ENCODE measurements around the gene GRIN2D. TPM values are rescaled to one million over a fixed set of nuclear protein-coding genes. Genes with fewer than 3 reads are reported as not detected.

Gene GRIN2D
- total RNA-seq, 4 donors from 2014 or later: 0.08 to 0.62 (median 0.47) TPM; not detected in 1

DNA sequence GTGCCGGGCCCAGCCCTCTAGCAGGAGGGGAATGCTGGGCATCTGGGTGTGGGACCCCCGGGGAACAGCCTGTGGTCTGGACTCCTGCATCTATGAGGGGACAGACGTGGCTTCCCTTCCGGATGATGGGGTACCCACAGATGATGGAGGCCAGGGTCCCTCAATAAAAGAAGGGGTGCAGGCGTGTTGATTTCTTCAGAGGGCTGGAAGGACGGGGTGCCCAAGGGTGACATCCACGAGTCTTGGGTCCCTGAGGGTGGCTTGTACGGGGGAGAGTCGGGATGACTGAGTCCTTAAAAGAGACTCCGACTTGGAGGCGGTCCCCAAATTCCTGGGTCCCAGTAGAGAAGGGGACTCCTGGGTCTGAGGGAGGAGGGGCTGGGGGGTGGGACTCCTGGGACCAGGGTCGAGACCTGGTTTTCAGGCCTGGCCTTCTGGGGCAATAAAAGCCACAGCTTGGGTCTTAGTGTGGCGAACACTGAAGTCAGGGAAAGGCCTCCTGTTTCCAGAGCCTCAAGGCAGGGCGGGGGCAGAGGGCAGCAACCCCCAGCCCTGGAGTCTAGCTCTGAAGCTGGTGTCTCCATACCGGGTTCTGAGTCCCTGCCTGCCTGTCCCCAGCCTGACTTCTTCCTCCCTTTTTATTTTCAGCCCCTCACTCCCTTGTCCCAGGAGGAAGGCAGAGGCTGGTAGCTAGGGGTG lies 459 bp upstream of the GRIN2D start:
- no peak for ATAC-seq
- 96% methylated on average over 4 of the region's 15 CpGs; no CpG with 5 or more reads in 1 of the 2 donors for WGBS, 2 donors (ENCODE audit: low coverage in 1 of 2)
- TF ChIP-seq POLR2AphosphoS5 (IDR thresholded peaks at IDR 0.05) (no peak), POLR2A (IDR thresholded peaks at IDR 0.05) (no peak), EP300 (IDR thresholded peaks at IDR 0.05) (no peak)
- TF ChIP-seq, protein P1, sequence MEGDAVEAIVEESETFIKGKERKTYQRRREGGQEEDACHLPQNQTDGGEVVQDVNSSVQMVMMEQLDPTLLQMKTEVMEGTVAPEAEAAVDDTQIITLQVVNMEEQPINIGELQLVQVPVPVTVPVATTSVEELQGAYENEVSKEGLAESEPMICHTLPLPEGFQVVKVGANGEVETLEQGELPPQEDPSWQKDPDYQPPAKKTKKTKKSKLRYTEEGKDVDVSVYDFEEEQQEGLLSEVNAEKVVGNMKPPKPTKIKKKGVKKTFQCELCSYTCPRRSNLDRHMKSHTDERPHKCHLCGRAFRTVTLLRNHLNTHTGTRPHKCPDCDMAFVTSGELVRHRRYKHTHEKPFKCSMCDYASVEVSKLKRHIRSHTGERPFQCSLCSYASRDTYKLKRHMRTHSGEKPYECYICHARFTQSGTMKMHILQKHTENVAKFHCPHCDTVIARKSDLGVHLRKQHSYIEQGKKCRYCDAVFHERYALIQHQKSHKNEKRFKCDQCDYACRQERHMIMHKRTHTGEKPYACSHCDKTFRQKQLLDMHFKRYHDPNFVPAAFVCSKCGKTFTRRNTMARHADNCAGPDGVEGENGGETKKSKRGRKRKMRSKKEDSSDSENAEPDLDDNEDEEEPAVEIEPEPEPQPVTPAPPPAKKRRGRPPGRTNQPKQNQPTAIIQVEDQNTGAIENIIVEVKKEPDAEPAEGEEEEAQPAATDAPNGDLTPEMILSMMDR (IDR thresholded peaks at IDR 0.05): no peak
- H3K27me3 ChIP-seq: peaks cover 61% of the 10 kb centered on the region
- peaks cover 0 to 17% of the 10 kb centered on the region in 2 donors for H3K36me3 ChIP-seq
- H3K27ac ChIP-seq: no peak overlapping the region
- peaks cover 0 to 59% (median 20%) of the 10 kb centered on the region in 3 donors for H3K4me1 ChIP-seq
- H3K9me3 ChIP-seq: no peaks in the 10 kb centered on the region
- H3K4me3 ChIP-seq: no peak overlapping the region

DNA sequence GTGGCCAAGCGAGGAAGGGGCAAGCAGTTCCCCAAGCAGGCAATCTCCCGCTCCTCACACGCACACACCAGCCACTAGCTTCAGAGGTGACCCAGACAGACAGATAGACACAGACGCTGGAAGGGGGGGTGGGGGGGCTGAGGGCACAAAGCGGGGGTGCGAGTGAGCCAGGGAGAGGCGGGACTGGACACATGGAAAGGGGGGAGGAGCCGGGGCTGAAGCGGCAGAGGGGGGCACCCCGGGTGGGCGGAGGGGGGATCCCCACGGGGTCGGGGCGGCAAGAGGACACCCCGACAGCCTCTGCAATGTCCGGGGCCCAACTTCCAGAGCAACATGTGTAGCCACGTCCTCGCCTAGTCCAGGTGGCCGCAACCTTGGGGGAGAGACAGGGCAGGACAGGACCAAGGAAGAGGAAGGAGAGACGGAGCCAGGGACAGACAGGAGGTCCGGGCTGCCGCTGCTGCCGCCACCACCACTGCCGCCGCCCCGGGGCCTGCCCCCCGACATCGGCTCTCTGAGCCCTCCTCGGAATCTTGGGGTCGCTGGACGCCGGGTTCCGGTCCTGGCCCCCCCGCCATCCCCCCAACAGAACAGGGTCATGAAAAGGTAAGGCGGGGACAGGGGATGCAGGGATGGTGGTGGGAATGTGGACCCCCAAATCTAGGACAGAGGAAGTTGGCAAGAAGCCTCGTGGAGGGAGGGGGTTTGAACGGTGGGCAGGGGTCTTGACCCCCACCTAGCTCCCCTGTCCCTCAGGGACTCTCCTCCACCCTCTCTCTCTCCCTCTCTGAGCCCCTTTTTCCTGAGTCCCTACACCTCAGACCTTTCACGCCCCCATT lies 1.1 kb downstream of the GRIN2D start:
- peaks cover 0 to 1% of the 10 kb centered on the region in 2 donors for H3K36me3 ChIP-seq
- no peak for ATAC-seq
- H3K27ac ChIP-seq: no peak overlapping the region
- WGBS, 2 donors (ENCODE audit: low coverage in 1 of 2): 3 to 11% methylated on average over 3 to 28 of the region's 38 CpGs
- no peak for TF ChIP-seq POLR2AphosphoS5 (IDR thresholded peaks at IDR 0.05)
- TF ChIP-seq, protein P1 (IDR thresholded peaks at IDR 0.05): no peak
- no peak for TF ChIP-seq EP300 (IDR thresholded peaks at IDR 0.05)
- no peak for TF ChIP-seq POLR2A (IDR thresholded peaks at IDR 0.05)
- H3K9me3 ChIP-seq: no peaks in the 10 kb centered on the region
- peaks cover 77% of the 10 kb centered on the region for H3K27me3 ChIP-seq
- no peak overlapping the region for H3K4me3 ChIP-seq
- H3K4me1 ChIP-seq: peaks cover 0 to 56% (median 22%) of the 10 kb centered on the region in 3 donors

DNA sequence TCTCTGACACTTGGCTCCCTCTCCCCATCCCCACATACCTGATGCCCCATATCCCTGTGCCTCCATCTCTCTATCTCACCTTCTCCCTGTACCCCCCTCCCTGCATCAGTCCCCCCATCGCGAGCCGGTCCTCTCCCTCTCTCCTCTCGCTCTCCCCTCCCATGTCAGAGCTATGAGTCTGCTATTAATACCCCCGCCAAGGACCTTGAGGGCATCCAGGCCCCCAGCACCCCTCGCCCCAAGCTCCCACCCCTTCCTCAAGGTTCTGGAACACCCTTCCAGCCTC lies 1.6 kb downstream of the GRIN2D start:
- no peak overlapping the region for H3K27ac ChIP-seq
- peaks cover 0 to 50% (median 19%) of the 10 kb centered on the region in 3 donors for H3K4me1 ChIP-seq
- 16% methylated on average over 5 of the region's 6 CpGs; no CpG with 5 or more reads in 1 of the 2 donors for WGBS, 2 donors (ENCODE audit: low coverage in 1 of 2)
- H3K36me3 ChIP-seq: no peaks in the 10 kb centered on the region
- TF ChIP-seq POLR2A (IDR thresholded peaks at IDR 0.05) (no peak), POLR2AphosphoS5 (IDR thresholded peaks at IDR 0.05) (no peak), EP300 (IDR thresholded peaks at IDR 0.05) (no peak)
- TF ChIP-seq, protein P1 (IDR thresholded peaks at IDR 0.05): no peak
- no peak for ATAC-seq
- peaks cover 77% of the 10 kb centered on the region for H3K27me3 ChIP-seq
- H3K4me3 ChIP-seq: no peak overlapping the region
- no peaks in the 10 kb centered on the region for H3K9me3 ChIP-seq

DNA sequence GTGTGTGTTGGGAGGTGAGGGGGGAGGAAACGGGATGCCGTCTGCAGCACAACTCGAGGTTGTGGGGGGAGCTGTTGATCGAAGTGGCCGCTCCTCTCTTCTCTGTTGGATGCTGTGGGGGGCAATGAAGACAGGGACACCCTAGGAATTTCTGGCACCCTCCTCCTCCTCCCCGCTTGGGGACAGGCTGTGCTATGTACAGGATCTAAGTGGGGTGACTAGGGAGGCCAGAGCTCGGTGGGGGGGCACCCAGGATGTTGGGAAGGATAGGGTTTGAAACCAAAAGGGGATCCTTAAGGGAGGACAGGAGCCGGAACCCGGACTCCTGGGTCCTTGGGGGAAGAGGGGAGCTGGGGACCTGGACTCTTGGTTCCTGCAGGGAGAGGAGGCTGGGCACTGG lies 2.0 kb downstream of the GRIN2D start:
- ATAC-seq: no peak
- Histone ChIP-seq H3K4me1 (peaks cover 0 to 46% (median 16%) of the 10 kb centered on the region in 3 donors), H3K36me3 (no peaks in the 10 kb centered on the region), H3K27ac (no peak overlapping the region), H3K4me3 (no peak overlapping the region), H3K27me3 (peaks cover 77% of the 10 kb centered on the region), H3K9me3 (no peaks in the 10 kb centered on the region)
- WGBS, 2 donors (ENCODE audit: low coverage in 1 of 2): 25 to 30% methylated on average over 4 to 7 of the region's 9 CpGs
- no peak for TF ChIP-seq POLR2A (IDR thresholded peaks at IDR 0.05)
- no peak for TF ChIP-seq POLR2AphosphoS5 (IDR thresholded peaks at IDR 0.05)
- no peak for TF ChIP-seq EP300 (IDR thresholded peaks at IDR 0.05)
- TF ChIP-seq, protein P1 (IDR thresholded peaks at IDR 0.05): no peak

Data from gastroesophageal sphincter (tissue), 4 donors.